WTC11 (cell line): ENCODE measurements around the gene SH3TC2. TPM values are rescaled to one million over a fixed set of nuclear protein-coding genes. Genes with fewer than 3 reads are reported as not detected.

Source experiments
- ATAC-seq: fragments of 200-7000 bp; cut with Tn5 transposase; 2 replicates; pipeline ENCODE4 v1.10.0; 2021; ENCODE audit warnings: mild to moderate bottlenecking, moderate library complexity
- Bru-seq: library from RNA; stranded (reverse); fragments of 400-500 nt; gene quantifications from one replicate; lab custom pipeline; 2021; lab: Mats Ljungman, UMichigan
- CTCF ChIA-PET: fragments of 300-600 bp; sonication (Branson Sonifier 250); formaldehyde crosslinking; loops from one replicate; lab custom pipeline; 2021; ENCODE audit warnings: antibody characterized with exemption; lab: Charles Lee
- POLR2A ChIA-PET: fragments of 350-600 bp; sonication (Branson Sonifier 250); formaldehyde crosslinking; loops from one replicate; lab custom pipeline; 2021; ENCODE audit warnings: antibody characterized with exemption; lab: Charles Lee
- DNase-seq: peaks from one replicate; pipeline ENCODE4 v3.0.0; 2021; ENCODE audit warnings: low spot score
- H3K27ac Mint-ChIP-seq: 2 replicates; pipeline ENCODE4 v1.8.0; 2021; ENCODE audit warnings: mixed read lengths
- H3K27me3 Mint-ChIP-seq: 2 replicates; pipeline ENCODE4 v1.8.0; 2021; ENCODE audit warnings: low read depth, mild to moderate bottlenecking, moderate library complexity, mixed read lengths
- H3K36me3 Mint-ChIP-seq: 2 replicates; pipeline ENCODE4 v1.8.0; 2021; ENCODE audit warnings: mixed read lengths
- H3K4me1 Mint-ChIP-seq: 2 replicates; pipeline ENCODE4 v1.8.0; 2022; ENCODE audit warnings: mixed read lengths
- H3K4me3 Mint-ChIP-seq: 2 replicates; pipeline ENCODE4 v1.8.0; 2021; ENCODE audit warnings: mild to moderate bottlenecking, moderate library complexity, mixed read lengths
- H3K9me3 Mint-ChIP-seq: 2 replicates; pipeline ENCODE4 v1.8.0; 2021; ENCODE audit warnings: mixed read lengths
- ATF1 ChIP-seq: sonication (generic); formaldehyde crosslinking; IDR thresholded peaks from 2 replicates; pipeline ENCODE4 v1.8.1; 2023; ENCODE audit warnings: mild to moderate bottlenecking, moderate library complexity, missing genetic modification reagents
- CBFB ChIP-seq: sonication (generic); formaldehyde crosslinking; IDR thresholded peaks from 2 replicates; pipeline ENCODE4 v1.8.1; 2022; ENCODE audit warnings: mild to moderate bottlenecking, low read depth, missing genetic modification reagents
- GABPB1 ChIP-seq: sonication (generic); formaldehyde crosslinking; IDR thresholded peaks from 2 replicates; pipeline ENCODE4 v1.8.1; 2023; ENCODE audit warnings: mild to moderate bottlenecking, missing genetic modification reagents
- HMGA2 ChIP-seq: fragments of 250-450 bp; sonication (Bioruptor Pico); IDR thresholded peaks from 2 replicates; pipeline ENCODE4 v1.4.0; 2021; ENCODE audit warnings: mild to moderate bottlenecking, moderate library complexity
- JAZF1 ChIP-seq: fragments of 250-450 bp; sonication (Bioruptor Pico); IDR thresholded peaks from 2 replicates; pipeline ENCODE4 v1.9.0; 2021; ENCODE audit warnings: moderate library complexity, mild to moderate bottlenecking, inconsistent platforms
- MXD4 ChIP-seq: fragments of 250-450 bp; sonication (Bioruptor Pico); IDR thresholded peaks from 2 replicates; pipeline ENCODE4 v1.8.0; 2021; ENCODE audit warnings: mild to moderate bottlenecking, moderate library complexity, borderline replicate concordance
- NFE2L1 ChIP-seq: sonication (generic); formaldehyde crosslinking; IDR thresholded peaks from 2 replicates; pipeline ENCODE4 v1.8.1; 2023; ENCODE audit warnings: missing genetic modification reagents
- NR2C2 ChIP-seq: sonication (generic); formaldehyde crosslinking; IDR thresholded peaks from 2 replicates; pipeline ENCODE4 v1.8.0; 2022; ENCODE audit warnings: mild to moderate bottlenecking, missing genetic modification reagents
- NR3C1 ChIP-seq: sonication (generic); formaldehyde crosslinking; conservative IDR thresholded peaks from 2 replicates; pipeline ENCODE4 v1.8.1; 2023; ENCODE audit warnings: low read depth, mild to moderate bottlenecking, missing genetic modification reagents
- SOX15 ChIP-seq: fragments of 250-450 bp; sonication (Bioruptor Pico); IDR thresholded peaks from 2 replicates; pipeline ENCODE4 v1.9.0; 2021; ENCODE audit warnings: mild to moderate bottlenecking
- SP1 ChIP-seq: sonication (generic); formaldehyde crosslinking; conservative IDR thresholded peaks from 2 replicates; pipeline ENCODE4 v1.8.1; 2022; ENCODE audit warnings: missing genetic modification reagents
- TEAD1 ChIP-seq: sonication (generic); formaldehyde crosslinking; IDR thresholded peaks from 2 replicates; pipeline ENCODE4 v1.8.0; 2022; ENCODE audit warnings: mild to moderate bottlenecking, missing genetic modification reagents
- ZNF232 ChIP-seq: sonication (generic); formaldehyde crosslinking; IDR thresholded peaks from 2 replicates; pipeline ENCODE4 v1.8.0; 2022; ENCODE audit warnings: mild to moderate bottlenecking, missing genetic modification reagents
- ZNF423 ChIP-seq: fragments of 250-450 bp; sonication (Bioruptor Pico); IDR thresholded peaks from 2 replicates; pipeline ENCODE4 v2.1.2; 2022; ENCODE audit warnings: mild to moderate bottlenecking, moderate library complexity
- long read RNA-seq, 3 experiments: library from RNA in 1 of 3; library from capped mRNA in 1 of 3; library from polyadenylated mRNA in 1 of 3; unstranded in 2 of 3; stranded (forward) in 1 of 3; transcript quantifications; one replicate each; pipeline ENCODE4 v2.0.0, GENCODE V29; 2021
- total RNA-seq: library from RNA; stranded (reverse); gene quantifications from 3 replicates; pipeline ENCODE4 v1.2.3, GENCODE V29; 2021
- TF ChIP-seq, protein P1 (sequence below): sonication (generic); formaldehyde crosslinking; IDR thresholded peaks from 2 replicates; pipeline ENCODE4 v1.8.0; 2022; ENCODE audit warnings: mild to moderate bottlenecking, missing genetic modification reagents
- TF ChIP-seq, protein P2 (sequence below): sonication (generic); formaldehyde crosslinking; conservative IDR thresholded peaks from 2 replicates; pipeline ENCODE4 v1.8.1; 2022; ENCODE audit warnings: mild to moderate bottlenecking, missing genetic modification reagents
- TF ChIP-seq, protein P3 (sequence below): sonication (generic); formaldehyde crosslinking; IDR thresholded peaks from 2 replicates; pipeline ENCODE4 v1.8.1; 2022; ENCODE audit warnings: low read depth, mild to moderate bottlenecking, moderate library complexity, missing genetic modification reagents, borderline replicate concordance
- TF ChIP-seq, protein P4 (sequence below): sonication (generic); formaldehyde crosslinking; IDR thresholded peaks from 2 replicates; pipeline ENCODE4 v1.8.1; 2023; ENCODE audit warnings: mild to moderate bottlenecking, missing genetic modification reagents, borderline replicate concordance

Gene SH3TC2
- total RNA-seq (0.18 to 0.78 TPM (median 0.61 TPM) in 3 replicates), Bru-seq, nascent RNA (percentile 10 among the genes with signal in this experiment)
- long read RNA-seq, experiment 1, result 0 reads
- long read RNA-seq, experiment 2, result 0 reads
- long read RNA-seq, experiment 3, result 0 reads

DNA sequence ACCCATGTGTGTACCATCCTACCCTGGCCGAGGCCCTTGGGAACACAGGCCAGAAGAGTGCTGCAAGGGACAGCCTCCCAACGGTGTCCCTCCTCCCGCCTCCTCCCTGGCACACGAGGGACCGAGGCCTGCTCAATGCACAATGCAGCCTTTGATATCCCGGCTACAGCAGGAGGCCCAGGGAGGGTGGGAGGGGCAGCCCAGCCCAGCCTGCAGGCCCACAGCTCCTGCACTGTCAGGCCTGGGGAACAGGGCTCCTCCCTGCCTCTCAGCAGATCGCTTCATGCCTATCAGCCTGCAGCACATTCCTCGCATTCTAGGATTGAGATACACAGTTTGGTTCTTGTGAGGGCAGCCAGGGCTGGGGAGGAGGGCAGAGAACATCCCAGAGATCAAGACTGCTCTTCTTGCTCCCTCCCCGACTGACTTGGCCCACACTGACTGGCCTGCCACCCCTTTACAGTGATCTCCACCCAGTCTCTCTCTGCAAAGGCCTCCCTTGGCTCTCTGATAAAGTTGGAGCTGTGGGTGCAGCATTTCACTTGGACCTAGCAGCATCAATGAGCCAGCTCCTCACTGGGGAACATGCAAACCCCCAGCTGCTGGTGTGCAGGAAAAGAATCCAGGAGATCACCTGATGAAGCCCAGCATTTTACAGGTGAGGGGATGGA is at the start of gene SH3TC2:
Gene SH3TC2, minus strand, starts transcription at position 46 of the 671 bp plus-strand sequence. Its CDS starts 40 bp downstream, at position 6.
- Mint-ChIP-seq H3K4me3 (no peak within 1 kb of the TSS), H3K9me3 (peaks cover 14% of the 10 kb centered on the region), H3K27me3 (no peaks in the 10 kb centered on the region)
- DNase-seq (peak; percentile 66), ATAC-seq (peak; percentile 99)
- TF ChIP-seq, protein P1, sequence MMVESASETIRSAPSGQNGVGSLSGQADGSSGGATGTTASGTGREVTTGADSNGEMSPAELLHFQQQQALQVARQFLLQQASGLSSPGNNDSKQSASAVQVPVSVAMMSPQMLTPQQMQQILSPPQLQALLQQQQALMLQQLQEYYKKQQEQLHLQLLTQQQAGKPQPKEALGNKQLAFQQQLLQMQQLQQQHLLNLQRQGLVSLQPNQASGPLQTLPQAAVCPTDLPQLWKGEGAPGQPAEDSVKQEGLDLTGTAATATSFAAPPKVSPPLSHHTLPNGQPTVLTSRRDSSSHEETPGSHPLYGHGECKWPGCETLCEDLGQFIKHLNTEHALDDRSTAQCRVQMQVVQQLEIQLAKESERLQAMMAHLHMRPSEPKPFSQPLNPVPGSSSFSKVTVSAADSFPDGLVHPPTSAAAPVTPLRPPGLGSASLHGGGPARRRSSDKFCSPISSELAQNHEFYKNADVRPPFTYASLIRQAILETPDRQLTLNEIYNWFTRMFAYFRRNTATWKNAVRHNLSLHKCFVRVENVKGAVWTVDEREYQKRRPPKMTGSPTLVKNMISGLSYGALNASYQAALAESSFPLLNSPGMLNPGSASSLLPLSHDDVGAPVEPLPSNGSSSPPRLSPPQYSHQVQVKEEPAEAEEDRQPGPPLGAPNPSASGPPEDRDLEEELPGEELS (CRISPR knock-in tag), result no peak
- TF ChIP-seq, protein P2, sequence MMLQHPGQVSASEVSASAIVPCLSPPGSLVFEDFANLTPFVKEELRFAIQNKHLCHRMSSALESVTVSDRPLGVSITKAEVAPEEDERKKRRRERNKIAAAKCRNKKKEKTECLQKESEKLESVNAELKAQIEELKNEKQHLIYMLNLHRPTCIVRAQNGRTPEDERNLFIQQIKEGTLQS, result no peak
- TF ChIP-seq, protein P3, sequence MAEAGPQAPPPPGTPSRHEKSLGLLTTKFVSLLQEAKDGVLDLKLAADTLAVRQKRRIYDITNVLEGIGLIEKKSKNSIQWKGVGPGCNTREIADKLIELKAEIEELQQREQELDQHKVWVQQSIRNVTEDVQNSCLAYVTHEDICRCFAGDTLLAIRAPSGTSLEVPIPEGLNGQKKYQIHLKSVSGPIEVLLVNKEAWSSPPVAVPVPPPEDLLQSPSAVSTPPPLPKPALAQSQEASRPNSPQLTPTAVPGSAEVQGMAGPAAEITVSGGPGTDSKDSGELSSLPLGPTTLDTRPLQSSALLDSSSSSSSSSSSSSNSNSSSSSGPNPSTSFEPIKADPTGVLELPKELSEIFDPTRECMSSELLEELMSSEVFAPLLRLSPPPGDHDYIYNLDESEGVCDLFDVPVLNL, result no peak
- TF ChIP-seq, all 79 proteins: peak for 0
- CTCF ChIA-PET, result interaction anchor here (0.6 to 2.7 kb wide), 5 partner anchors 28 to 332 kb away, joined by 3 to 10 read pairs (median 5); no protein-coding TSS in a partner anchor
- peaks cover 15% of the 10 kb centered on the region for H3K4me1 Mint-ChIP-seq
- H3K27ac Mint-ChIP-seq, result no peak within 1 kb of the TSS
- POLR2A ChIA-PET, result no interaction called here
- H3K36me3 Mint-ChIP-seq, result peaks cover 2% of the 10 kb centered on the region; the same call in 1 of the 2 replicates

DNA sequence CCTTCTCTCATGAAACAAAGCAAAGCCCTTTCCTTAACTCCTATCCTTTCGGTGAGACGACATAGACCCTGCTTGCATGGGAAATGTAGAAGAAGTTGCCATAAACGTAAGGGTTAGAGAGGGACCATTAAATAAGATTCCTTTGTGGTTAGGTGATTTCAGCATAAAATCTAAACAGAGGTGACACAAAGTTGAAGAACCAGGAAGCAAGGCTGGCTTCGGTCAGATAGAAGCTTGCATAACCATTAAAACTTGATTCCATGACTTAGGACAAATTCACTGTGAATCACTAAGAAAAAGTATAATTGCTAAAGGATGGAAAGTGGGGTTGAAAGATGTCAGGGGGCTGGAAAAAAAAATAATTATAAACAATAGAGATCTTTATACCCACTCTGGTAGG is 47.5 kb upstream of the SH3TC2 start:
- Mint-ChIP-seq H3K9me3 (no peaks in the 10 kb centered on the region), H3K36me3 (no peaks in the 10 kb centered on the region), H3K4me1 (no peaks in the 10 kb centered on the region), H3K27ac (no peak overlapping the region), H3K4me3 (no peak overlapping the region), H3K27me3 (no peaks in the 10 kb centered on the region)
- CTCF ChIA-PET, result interaction anchor here (0.8 to 1.1 kb wide), 2 partner anchors 15 to 380 kb away, joined by 3 read pairs; no protein-coding TSS in a partner anchor
- POLR2A ChIA-PET, result no interaction called here
- DNase-seq (no peak), ATAC-seq (no peak)
- TF ChIP-seq TEAD1 (CRISPR knock-in tag), result no peak
- TF ChIP-seq, protein P4, sequence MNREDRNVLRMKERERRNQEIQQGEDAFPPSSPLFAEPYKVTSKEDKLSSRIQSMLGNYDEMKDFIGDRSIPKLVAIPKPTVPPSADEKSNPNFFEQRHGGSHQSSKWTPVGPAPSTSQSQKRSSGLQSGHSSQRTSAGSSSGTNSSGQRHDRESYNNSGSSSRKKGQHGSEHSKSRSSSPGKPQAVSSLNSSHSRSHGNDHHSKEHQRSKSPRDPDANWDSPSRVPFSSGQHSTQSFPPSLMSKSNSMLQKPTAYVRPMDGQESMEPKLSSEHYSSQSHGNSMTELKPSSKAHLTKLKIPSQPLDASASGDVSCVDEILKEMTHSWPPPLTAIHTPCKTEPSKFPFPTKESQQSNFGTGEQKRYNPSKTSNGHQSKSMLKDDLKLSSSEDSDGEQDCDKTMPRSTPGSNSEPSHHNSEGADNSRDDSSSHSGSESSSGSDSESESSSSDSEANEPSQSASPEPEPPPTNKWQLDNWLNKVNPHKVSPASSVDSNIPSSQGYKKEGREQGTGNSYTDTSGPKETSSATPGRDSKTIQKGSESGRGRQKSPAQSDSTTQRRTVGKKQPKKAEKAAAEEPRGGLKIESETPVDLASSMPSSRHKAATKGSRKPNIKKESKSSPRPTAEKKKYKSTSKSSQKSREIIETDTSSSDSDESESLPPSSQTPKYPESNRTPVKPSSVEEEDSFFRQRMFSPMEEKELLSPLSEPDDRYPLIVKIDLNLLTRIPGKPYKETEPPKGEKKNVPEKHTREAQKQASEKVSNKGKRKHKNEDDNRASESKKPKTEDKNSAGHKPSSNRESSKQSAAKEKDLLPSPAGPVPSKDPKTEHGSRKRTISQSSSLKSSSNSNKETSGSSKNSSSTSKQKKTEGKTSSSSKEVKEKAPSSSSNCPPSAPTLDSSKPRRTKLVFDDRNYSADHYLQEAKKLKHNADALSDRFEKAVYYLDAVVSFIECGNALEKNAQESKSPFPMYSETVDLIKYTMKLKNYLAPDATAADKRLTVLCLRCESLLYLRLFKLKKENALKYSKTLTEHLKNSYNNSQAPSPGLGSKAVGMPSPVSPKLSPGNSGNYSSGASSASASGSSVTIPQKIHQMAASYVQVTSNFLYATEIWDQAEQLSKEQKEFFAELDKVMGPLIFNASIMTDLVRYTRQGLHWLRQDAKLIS (CRISPR knock-in tag), result no peak
- TF ChIP-seq SP1 (CRISPR knock-in tag), result no peak
- TF ChIP-seq JAZF1, result no peak
- no peak for TF ChIP-seq HMGA2
- TF ChIP-seq SOX15 (CRISPR knock-in tag), result no peak
- TF ChIP-seq, protein P2, result no peak
- TF ChIP-seq MXD4, result no peak
- TF ChIP-seq NFE2L1 (CRISPR knock-in tag), result no peak
- no peak for TF ChIP-seq NR2C2 (CRISPR knock-in tag)
- TF ChIP-seq ATF1 (CRISPR knock-in tag), result no peak
- TF ChIP-seq GABPB1 (CRISPR knock-in tag), result no peak
- TF ChIP-seq, protein P1 (CRISPR knock-in tag), result no peak
- TF ChIP-seq ZNF232 (CRISPR knock-in tag), result no peak
- no peak for TF ChIP-seq CBFB (CRISPR knock-in tag)
- no peak for TF ChIP-seq ZNF423
- no peak for TF ChIP-seq NR3C1
